ENCODE data around the gene LPCAT1. TPM values are rescaled to one million over a fixed set of nuclear protein-coding genes. Genes with fewer than 3 reads are reported as not detected.

LPCAT1 gene
- total and polyA plus RNA-seq, 5 donors from 2014 or later, result 21.4 to 34.7 (median 25.6) TPM

- Mint-ChIP-seq H3K36me3 (no peaks in the 10 kb centered on the region), H3K27ac (no peak overlapping the region), H3K9me3 (no peaks in the 10 kb centered on the region), H3K27me3 (no peaks in the 10 kb centered on the region), H3K4me3 (no peak overlapping the region), H3K4me1 (peaks cover 0 to 9% (median under 1%) of the 10 kb centered on the region in 4 donors)
- H3K36me3 ChIP-seq (ENCODE audit: control insufficient read depth, insufficient read depth, low read length), result no peaks in the 10 kb centered on the region
- H3K27me3 ChIP-seq (ENCODE audit: control insufficient read depth, insufficient read depth, low read length), result no peaks in the 10 kb centered on the region
- H3K9me3 ChIP-seq (ENCODE audit: control insufficient read depth in 2 of 2, low read length in 2 of 2), result no peaks in the 10 kb centered on the region
- DNase-seq (no peak), ATAC-seq (ENCODE audit: low read depth in 2 of 2) (no peak)
- no peaks in the 10 kb centered on the region for H3K4me1 ChIP-seq (ENCODE audit: control insufficient read depth, insufficient read depth, low read length, poor library complexity, severe bottlenecking)
- no peak overlapping the region for H3K4me3 ChIP-seq (ENCODE audit: low read depth, low read length)
- H3K27ac ChIP-seq (ENCODE audit: insufficient read depth, low read length, poor library complexity, severe bottlenecking), result no peak overlapping the region
Observed at GRCh38 chr5:1546556-1546955, 22.8 kb upstream of the LPCAT1 start.

GRCh38 chr5:1545805-1546355, 22.1 kb upstream of the LPCAT1 start:
- Histone ChIP-seq H3K36me3 (ENCODE audit: control insufficient read depth, insufficient read depth, low read length) (no peaks in the 10 kb centered on the region), H3K27me3 (ENCODE audit: control insufficient read depth, insufficient read depth, low read length) (no peaks in the 10 kb centered on the region), H3K4me3 (ENCODE audit: low read depth, low read length) (no peak overlapping the region), H3K9me3 (ENCODE audit: control insufficient read depth in 2 of 2, low read length in 2 of 2) (no peaks in the 10 kb centered on the region), H3K4me1 (ENCODE audit: control insufficient read depth, insufficient read depth, low read length, poor library complexity, severe bottlenecking) (no peaks in the 10 kb centered on the region), H3K27ac (ENCODE audit: insufficient read depth, low read length, poor library complexity, severe bottlenecking) (no peak overlapping the region)
- DNase-seq, result no peak
- Mint-ChIP-seq H3K27ac (peak overlapping the region; percentile 18 to 72 (median 60)), H3K27me3 (no peaks in the 10 kb centered on the region), H3K4me1 (peaks cover 0 to 9% (median under 1%) of the 10 kb centered on the region in 4 donors), H3K36me3 (no peaks in the 10 kb centered on the region), H3K9me3 (peaks cover 0 to 2% (median 0%) of the 10 kb centered on the region in 7 donors), H3K4me3 (no peak overlapping the region)
- no peak for ATAC-seq (ENCODE audit: low read depth in 2 of 2)

GRCh38 chr5:1545126-1545804, 21.5 kb upstream of the LPCAT1 start:
- no peak for DNase-seq
- H3K4me1 Mint-ChIP-seq, result peaks cover 0 to 9% (median under 1%) of the 10 kb centered on the region in 4 donors

GRCh38 chr5:1544294-1544961, 20.7 kb upstream of the LPCAT1 start:
- ATAC-seq (ENCODE audit: low read depth in 2 of 2) (no peak), DNase-seq (no peak)
- H3K4me1 ChIP-seq (ENCODE audit: control insufficient read depth, insufficient read depth, low read length, poor library complexity, severe bottlenecking), result no peaks in the 10 kb centered on the region
- no peak overlapping the region for H3K4me3 ChIP-seq (ENCODE audit: low read depth, low read length)
- Mint-ChIP-seq H3K4me1 (peaks cover 0 to 9% (median under 1%) of the 10 kb centered on the region in 4 donors), H3K9me3 (peaks cover 0 to 2% (median 0%) of the 10 kb centered on the region in 7 donors), H3K4me3 (no peak overlapping the region), H3K36me3 (no peaks in the 10 kb centered on the region), H3K27ac (peak overlapping the region in 1 of 3 donors; percentile 60), H3K27me3 (no peaks in the 10 kb centered on the region)
- no peak overlapping the region for H3K27ac ChIP-seq (ENCODE audit: insufficient read depth, low read length, poor library complexity, severe bottlenecking)
- no peaks in the 10 kb centered on the region for H3K27me3 ChIP-seq (ENCODE audit: control insufficient read depth, insufficient read depth, low read length)
- no peaks in the 10 kb centered on the region for H3K36me3 ChIP-seq (ENCODE audit: control insufficient read depth, insufficient read depth, low read length)
- no peaks in the 10 kb centered on the region for H3K9me3 ChIP-seq (ENCODE audit: control insufficient read depth in 2 of 2, low read length in 2 of 2)

More at GRCh38 chr5:1545126-1545804, 21.5 kb upstream of the LPCAT1 start:
- Histone ChIP-seq H3K4me1 (ENCODE audit: control insufficient read depth, insufficient read depth, low read length, poor library complexity, severe bottlenecking) (no peaks in the 10 kb centered on the region), H3K36me3 (ENCODE audit: control insufficient read depth, insufficient read depth, low read length) (no peaks in the 10 kb centered on the region), H3K27me3 (ENCODE audit: control insufficient read depth, insufficient read depth, low read length) (no peaks in the 10 kb centered on the region), H3K27ac (ENCODE audit: insufficient read depth, low read length, poor library complexity, severe bottlenecking) (no peak overlapping the region), H3K4me3 (ENCODE audit: low read depth, low read length) (no peak overlapping the region), H3K9me3 (ENCODE audit: control insufficient read depth in 2 of 2, low read length in 2 of 2) (no peaks in the 10 kb centered on the region)
- H3K27me3 Mint-ChIP-seq, result no peaks in the 10 kb centered on the region
- no peak for ATAC-seq (ENCODE audit: low read depth in 2 of 2)
- H3K4me3 Mint-ChIP-seq, result no peak overlapping the region
- H3K27ac Mint-ChIP-seq, result peak overlapping the region in 1 of 3 donors; percentile 60
- H3K36me3 Mint-ChIP-seq, result no peaks in the 10 kb centered on the region
- peaks cover 0 to 2% (median 0%) of the 10 kb centered on the region in 7 donors for H3K9me3 Mint-ChIP-seq

GRCh38 chr5:1543398-1544293, 19.9 kb upstream of the LPCAT1 start:
- no peaks in the 10 kb centered on the region for H3K9me3 ChIP-seq (ENCODE audit: control insufficient read depth in 2 of 2, low read length in 2 of 2)
- no peaks in the 10 kb centered on the region for H3K27me3 ChIP-seq (ENCODE audit: control insufficient read depth, insufficient read depth, low read length)
- H3K4me1 Mint-ChIP-seq, result peaks cover 0 to 9% (median 1%) of the 10 kb centered on the region in 4 donors
- peaks cover 0 to 2% (median 0%) of the 10 kb centered on the region in 7 donors for H3K9me3 Mint-ChIP-seq
- H3K27me3 Mint-ChIP-seq, result no peaks in the 10 kb centered on the region
- DNase-seq (no peak), ATAC-seq (ENCODE audit: low read depth in 2 of 2) (no peak)
- H3K36me3 Mint-ChIP-seq, result no peaks in the 10 kb centered on the region
- no peaks in the 10 kb centered on the region for H3K4me1 ChIP-seq (ENCODE audit: control insufficient read depth, insufficient read depth, low read length, poor library complexity, severe bottlenecking)
- H3K36me3 ChIP-seq (ENCODE audit: control insufficient read depth, insufficient read depth, low read length), result no peaks in the 10 kb centered on the region
- H3K27ac Mint-ChIP-seq, result peak overlapping the region in 1 of 3 donors; percentile 55
- H3K4me3 Mint-ChIP-seq, result no peak overlapping the region
- no peak overlapping the region for H3K27ac ChIP-seq (ENCODE audit: insufficient read depth, low read length, poor library complexity, severe bottlenecking)
- no peak overlapping the region for H3K4me3 ChIP-seq (ENCODE audit: low read depth, low read length)

GRCh38 chr5:1542781-1543180, 19.0 kb upstream of the LPCAT1 start:
- Mint-ChIP-seq H3K4me3 (no peak overlapping the region), H3K27me3 (no peaks in the 10 kb centered on the region)
- H3K27ac ChIP-seq (ENCODE audit: insufficient read depth, low read length, poor library complexity, severe bottlenecking), result no peak overlapping the region

GRCh38 chr5:1541702-1542400, 18.1 kb upstream of the LPCAT1 start:
- Histone ChIP-seq H3K4me3 (ENCODE audit: low read depth, low read length) (no peak overlapping the region), H3K36me3 (ENCODE audit: control insufficient read depth, insufficient read depth, low read length) (no peaks in the 10 kb centered on the region), H3K9me3 (ENCODE audit: control insufficient read depth in 2 of 2, low read length in 2 of 2) (no peaks in the 10 kb centered on the region), H3K4me1 (ENCODE audit: control insufficient read depth, insufficient read depth, low read length, poor library complexity, severe bottlenecking) (peaks cover 3% of the 10 kb centered on the region), H3K27me3 (ENCODE audit: control insufficient read depth, insufficient read depth, low read length) (no peaks in the 10 kb centered on the region), H3K27ac (ENCODE audit: insufficient read depth, low read length, poor library complexity, severe bottlenecking) (no peak overlapping the region)
- Mint-ChIP-seq H3K4me1 (peaks cover 3 to 10% (median 8%) of the 10 kb centered on the region in 4 donors), H3K27me3 (no peaks in the 10 kb centered on the region), H3K4me3 (no peak overlapping the region), H3K36me3 (no peaks in the 10 kb centered on the region), H3K27ac (no peak overlapping the region), H3K9me3 (peaks cover 0 to 2% (median 0%) of the 10 kb centered on the region in 7 donors)
- ATAC-seq (ENCODE audit: low read depth in 2 of 2), result no peak
- DNase-seq, result no peak

More at GRCh38 chr5:1542781-1543180, 19.0 kb upstream of the LPCAT1 start:
- Mint-ChIP-seq H3K9me3 (peaks cover 0 to 2% (median 0%) of the 10 kb centered on the region in 7 donors), H3K36me3 (no peaks in the 10 kb centered on the region), H3K4me1 (peaks cover 0 to 9% (median 3%) of the 10 kb centered on the region in 4 donors), H3K27ac (no peak overlapping the region)
- Histone ChIP-seq H3K36me3 (ENCODE audit: control insufficient read depth, insufficient read depth, low read length) (no peaks in the 10 kb centered on the region), H3K4me1 (ENCODE audit: control insufficient read depth, insufficient read depth, low read length, poor library complexity, severe bottlenecking) (no peaks in the 10 kb centered on the region), H3K9me3 (ENCODE audit: control insufficient read depth in 2 of 2, low read length in 2 of 2) (no peaks in the 10 kb centered on the region), H3K4me3 (ENCODE audit: low read depth, low read length) (no peak overlapping the region), H3K27me3 (ENCODE audit: control insufficient read depth, insufficient read depth, low read length) (no peaks in the 10 kb centered on the region)
- ATAC-seq (ENCODE audit: low read depth in 2 of 2) (no peak), DNase-seq (no peak)
